ENCODE data around the gene TRIM7. TPM values are rescaled to one million over a fixed set of nuclear protein-coding genes. Genes with fewer than 3 reads are reported as not detected.

TRIM7 gene
- total and polyA plus RNA-seq, 2 of the 4 experiments (the other 2 are of a cell fraction), result 0.54 to 1.0 TPM

GRCh38 chr5:181164076-181164952 is 40.7 kb downstream of the TRIM7 start:
- no peak overlapping the region for H4K91ac ChIP-seq (ENCODE audit: insufficient read depth, low read depth, low read length)
- H3K9ac ChIP-seq (ENCODE audit: low read depth, low read length), result no peak overlapping the region
- dilution Hi-C loops (cut with HindIII; ENCODE audit: low sequenced_read_pairs, unreplicated experiment), result no loop called here
- H3K18ac ChIP-seq (ENCODE audit: low read depth, low read length), result no peak overlapping the region
- H4K5ac ChIP-seq (ENCODE audit: low read depth, low read length), result no peak overlapping the region
- H2BK5ac ChIP-seq (ENCODE audit: low read depth, low read length, poor library complexity, severe bottlenecking), result no peak overlapping the region
- no peak overlapping the region for H2BK15ac ChIP-seq (ENCODE audit: low read depth, low read length)
- no peaks in the 10 kb centered on the region for H4K20me1 ChIP-seq (ENCODE audit: insufficient read depth, low read length)
- no peaks in the 10 kb centered on the region for H3K27me3 ChIP-seq (ENCODE audit: control insufficient read depth, insufficient read depth, low read length)
- H3K9me3 ChIP-seq (ENCODE audit: control insufficient read depth, insufficient read depth, low read length), result no peaks in the 10 kb centered on the region
- no TSS peak for BruUV-seq (replicated peaks)
- no peak overlapping the region; the same call in 1 of the 2 replicates for H3K23ac ChIP-seq (ENCODE audit: low read depth, low read length)
- H3K79me1 ChIP-seq (ENCODE audit: low read depth in 1 of 2, low read length in 2 of 2), result no peaks in the 10 kb centered on the region
- no peak overlapping the region for H3K4ac ChIP-seq (ENCODE audit: low read depth, low read length)
- no peak overlapping the region for H4K8ac ChIP-seq (ENCODE audit: low read depth in 2 of 2, low read length in 2 of 2)
- peak overlapping the region; percentile 44; the same call in 1 of the 2 replicates for H3K4me2 ChIP-seq (ENCODE audit: low read depth, low read length)
- in situ Hi-C loops (cut with MboI; ENCODE audit: low sequenced_read_pairs), result no loop called here
- H3K4me3 ChIP-seq (ENCODE audit: insufficient read depth, low read depth, low read length), result peak overlapping the region; percentile 23; the same call in 1 of the 2 replicates
- ChIA-PET POLR2A (ENCODE audit: unreplicated experiment) (no interaction called here), CTCF (no interaction called here)
- H3K14ac ChIP-seq (replicated peaks; ENCODE audit: low read depth, low read length), result no peak overlapping the region
- no peak overlapping the region for H2AK9ac ChIP-seq (replicated peaks; ENCODE audit: low read depth, low read length, poor library complexity)
- peaks cover 4% of the 10 kb centered on the region for H3K9me1 ChIP-seq (ENCODE audit: insufficient read depth, low read length)
- ATAC-seq (ENCODE audit: low read depth), result peak; percentile 70
- intact Hi-C loops (cut with micrococcal nuclease), result no loop called here
- H2BK20ac ChIP-seq (ENCODE audit: low read depth, low read length), result no peak overlapping the region
- H3K56ac ChIP-seq (ENCODE audit: extremely low read depth, insufficient read depth, low read length), result no peak overlapping the region
- peak; percentile 48 for DNase-seq
- H2AK5ac ChIP-seq (ENCODE audit: low read depth, low read length), result no peak overlapping the region
- peaks cover 4% of the 10 kb centered on the region for H3K4me1 ChIP-seq (ENCODE audit: control insufficient read depth, insufficient read depth, low read length)
- no peaks in the 10 kb centered on the region for H3K36me3 ChIP-seq (ENCODE audit: control insufficient read depth, insufficient read depth, low read length)
- WGBS, 2 experiments (ENCODE audit: extremely low coverage in 2 of 2, insufficient read length in 1 of 2), result 17% methylated on average over 5 of the region's 52 CpGs; no CpG with 5 or more reads in 1 of the 2 experiments
- TF ChIP-seq POLR2A (IDR thresholded peaks at IDR 0.05; ENCODE audit: low read depth, low read length) (no peak), RAD21 (IDR thresholded peaks at IDR 0.05; ENCODE audit: low read length) (no peak), RFX5 (IDR thresholded peaks at IDR 0.05; ENCODE audit: low read depth, low read length) (no peak), BHLHE40 (IDR thresholded peaks at IDR 0.05; ENCODE audit: low read depth, low read length) (no peak), USF2 (IDR thresholded peaks at IDR 0.05; ENCODE audit: low read depth, low read length) (no peak), MXI1 (IDR thresholded peaks at IDR 0.05; ENCODE audit: borderline replicate concordance, low read depth, low read length) (no peak), MAFK (IDR thresholded peaks at IDR 0.05; ENCODE audit: low read depth, low read length) (no peak), ELK1 (IDR thresholded peaks at IDR 0.05; ENCODE audit: borderline replicate concordance, low read depth, low read length) (no peak), CEBPB (IDR thresholded peaks at IDR 0.05; ENCODE audit: low read depth, low read length) (no peak), CTCF (conservative IDR thresholded peaks at IDR 0.05; ENCODE audit: low read depth, low read length) (no peak), MAZ (IDR thresholded peaks at IDR 0.05; ENCODE audit: borderline replicate concordance, low read depth, low read length) (no peak), SMC3 (IDR thresholded peaks at IDR 0.05; ENCODE audit: low read depth, low read length) (no peak)
- H2AFZ ChIP-seq (replicated peaks; ENCODE audit: low read length, poor library complexity), result peak overlapping the region; percentile 79
- no peak overlapping the region for H2BK120ac ChIP-seq (ENCODE audit: low read depth, low read length)
- H3K27ac ChIP-seq (ENCODE audit: insufficient read depth, low read length), result no peak overlapping the region

Measured in IMR-90 (cell line).